Keratinocyte (primary cell): ENCODE results near the gene CENPV.

Experiments
- CTCF ChIP-seq, 3 experiments: IDR thresholded peaks in 1 of 3; conservative IDR thresholded peaks in 1 of 3; optimal IDR thresholded peaks in 1 of 3; 2 replicates in 2 of 3; 3 replicates in 1 of 3; pipeline versions ENCODE3 to v1.5.1; 2011; ENCODE audit warnings: low read length in 3 of 3, mild to moderate bottlenecking in 3 of 3, moderate library complexity in 2 of 3, control low read depth in 1 of 3, inconsistent platforms in 1 of 3; ENCODE audit not compliant: insufficient read depth in 2 of 3; ENCODE audit errors: extremely low read depth in 1 of 3
- EZH2 ChIP-seq: IDR thresholded peaks from one replicate; pipeline ENCODE4 v1.6.1; 2012; ENCODE audit warnings: inconsistent platforms, mild to moderate bottlenecking, low read length, moderate library complexity

DNA sequence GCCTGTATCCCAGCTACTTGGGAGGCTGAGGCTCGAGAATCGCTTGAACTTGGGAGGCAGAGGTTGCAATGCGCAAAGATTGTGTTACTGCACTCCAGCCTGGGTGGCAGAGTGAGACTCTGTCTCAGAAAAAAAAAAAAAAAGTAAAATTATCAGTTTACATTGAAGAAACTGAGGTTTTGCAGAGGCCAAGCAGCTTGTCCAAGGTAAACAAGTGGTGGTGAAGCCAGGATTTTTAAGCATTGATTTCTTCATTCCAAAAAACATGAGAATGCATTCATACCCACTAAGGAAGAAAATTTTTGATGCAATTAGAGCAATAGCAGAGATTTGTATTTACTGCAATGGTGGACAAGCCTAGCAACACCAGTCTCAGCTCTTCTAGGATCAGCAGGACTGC, 52.7 kb downstream of the CENPV start:
- no peak for TF ChIP-seq CTCF (optimal IDR thresholded peaks at IDR 0.05 in 1 of 3, IDR thresholded peaks at IDR 0.05 in 1 of 3, conservative IDR thresholded peaks at IDR 0.05 in 1 of 3; ENCODE audit: extremely low read depth in 1 of 3, insufficient read depth in 2 of 3, low read length in 3 of 3)
- no peak for TF ChIP-seq EZH2
